Tibial nerve (tissue), 4 donors: ENCODE measurements around the gene CCDC120.

ENCODE experiments used
- EP300 ChIP-seq, 2 donors: sonication (generic); formaldehyde crosslinking; IDR thresholded peaks; one replicate each; pipeline ENCODE4 v1.6.1; 2017; ENCODE audit warnings: antibody characterized with exemption in 2 of 2, mild to moderate bottlenecking in 1 of 2
- TF ChIP-seq, protein P1 (sequence below), 5 experiments: fragments of 200-600 bp in 3 of 5; fragments of 450-650 bp in 2 of 5; sonication (generic) in 3 of 5; IDR thresholded peaks; one replicate each; pipeline ENCODE4 v1.5.1; 2016 to 2019; ENCODE audit warnings: antibody characterized with exemption in 5 of 5, mild to moderate bottlenecking in 3 of 5, moderate library complexity in 2 of 5

- no peak for TF ChIP-seq EP300 (IDR thresholded peaks at IDR 0.05)
- TF ChIP-seq, protein P1, sequence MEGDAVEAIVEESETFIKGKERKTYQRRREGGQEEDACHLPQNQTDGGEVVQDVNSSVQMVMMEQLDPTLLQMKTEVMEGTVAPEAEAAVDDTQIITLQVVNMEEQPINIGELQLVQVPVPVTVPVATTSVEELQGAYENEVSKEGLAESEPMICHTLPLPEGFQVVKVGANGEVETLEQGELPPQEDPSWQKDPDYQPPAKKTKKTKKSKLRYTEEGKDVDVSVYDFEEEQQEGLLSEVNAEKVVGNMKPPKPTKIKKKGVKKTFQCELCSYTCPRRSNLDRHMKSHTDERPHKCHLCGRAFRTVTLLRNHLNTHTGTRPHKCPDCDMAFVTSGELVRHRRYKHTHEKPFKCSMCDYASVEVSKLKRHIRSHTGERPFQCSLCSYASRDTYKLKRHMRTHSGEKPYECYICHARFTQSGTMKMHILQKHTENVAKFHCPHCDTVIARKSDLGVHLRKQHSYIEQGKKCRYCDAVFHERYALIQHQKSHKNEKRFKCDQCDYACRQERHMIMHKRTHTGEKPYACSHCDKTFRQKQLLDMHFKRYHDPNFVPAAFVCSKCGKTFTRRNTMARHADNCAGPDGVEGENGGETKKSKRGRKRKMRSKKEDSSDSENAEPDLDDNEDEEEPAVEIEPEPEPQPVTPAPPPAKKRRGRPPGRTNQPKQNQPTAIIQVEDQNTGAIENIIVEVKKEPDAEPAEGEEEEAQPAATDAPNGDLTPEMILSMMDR (IDR thresholded peaks at IDR 0.05) = no peak
These were observed 2.1 kb downstream of the CCDC120 start for GRCh38 chrX:49060914-49061313.
